ENCODE measurements around the gene SLC35G2. TPM values are rescaled to one million over a fixed set of nuclear protein-coding genes. Genes with fewer than 3 reads are reported as not detected.

SLC35G2 gene
- total and polyA plus RNA-seq, 2 donors (not counting 3 experiments of a cell fraction or from before 2014, with no cell fraction given), result 19.4 to 23.9 TPM

GRCh38 chr3:136844724-136845123 lies 25.8 kb downstream of the SLC35G2 start:
- Histone ChIP-seq H3K36me3 (ENCODE audit: control insufficient read depth in 2 of 2, extremely low read depth in 1 of 2, insufficient read depth in 2 of 2, low read length in 2 of 2) (no peaks in the 10 kb centered on the region), H3K9ac (replicated peaks; ENCODE audit: extremely low read depth, insufficient read depth, low read length) (no peak overlapping the region), H2AFZ (ENCODE audit: low read depth, low read length) (no peak overlapping the region), H3K27me3 (ENCODE audit: control insufficient read depth in 2 of 2, insufficient read depth in 2 of 2, low read length in 2 of 2) (no peaks in the 10 kb centered on the region), H3K79me2 (ENCODE audit: control insufficient read depth, insufficient read depth, low read length) (peaks cover 31% of the 10 kb centered on the region), H3K9me3 (replicated peaks; ENCODE audit: control insufficient read depth, insufficient read depth, low read length) (no peaks in the 10 kb centered on the region), H4K20me1 (replicated peaks; ENCODE audit: control insufficient read depth, extremely low read depth, insufficient read depth, low read length) (no peaks in the 10 kb centered on the region), H3K4me2 (ENCODE audit: insufficient read depth, low read length) (no peak overlapping the region), H3K4me1 (ENCODE audit: control insufficient read depth, extremely low read depth, insufficient read depth, low read length) (peaks cover 12% of the 10 kb centered on the region), H3K27ac (ENCODE audit: insufficient read depth, low read depth, low read length) (peak overlapping the region; percentile 28), H3K9me1 (replicated peaks; ENCODE audit: control insufficient read depth, extremely low read depth, insufficient read depth, low read length) (no peaks in the 10 kb centered on the region), H3K4me3 (replicated peaks in 1 of 3; ENCODE audit: insufficient read depth in 1 of 3, low read depth in 1 of 3, low read length in 3 of 3) (no peak overlapping the region)
- dilution Hi-C loops (cut with MboI; ENCODE audit: extremely low pct_ligation_motif_present, low sequenced_read_pairs) (no loop called here), intact Hi-C loops (cut with micrococcal nuclease) (no loop called here)
- FAIRE-seq, result peak; percentile 58
- no TSS peak for BruUV-seq (replicated peaks)
- TF ChIP-seq POLR2A (IDR thresholded peaks at IDR 0.05; ENCODE audit: low read depth, low read length) (no peak), MYC (IDR thresholded peaks at IDR 0.05; ENCODE audit: low read depth, low read length) (no peak), JUN (IDR thresholded peaks at IDR 0.05; ENCODE audit: borderline replicate concordance, insufficient read depth, insufficient read length, low read depth) (peak; percentile 23), GATA2 (IDR thresholded peaks at IDR 0.05; ENCODE audit: insufficient read depth, insufficient read length, low read depth, low read length) (no peak), FOS (IDR thresholded peaks at IDR 0.05; ENCODE audit: borderline replicate concordance, insufficient read depth, low read length) (no peak)
- TF ChIP-seq, protein P1, sequence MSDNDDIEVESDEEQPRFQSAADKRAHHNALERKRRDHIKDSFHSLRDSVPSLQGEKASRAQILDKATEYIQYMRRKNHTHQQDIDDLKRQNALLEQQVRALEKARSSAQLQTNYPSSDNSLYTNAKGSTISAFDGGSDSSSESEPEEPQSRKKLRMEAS (IDR thresholded peaks at IDR 0.05; ENCODE audit: insufficient read depth, insufficient read length), result no peak
- ChIA-PET POLR2A (interaction anchor here (1.6 kb wide), 1 partner anchor 17 kb away, joined by 4 read pairs; the partner anchor contains the start of gene NCK1), CTCF (interaction anchor here (0.7 to 2.0 kb wide), 5 partner anchors 15 to 169 kb away, joined by 3 to 8 read pairs (median 3); partner anchors contain the start of gene NCK1)
- peak; percentile 47 for DNase-seq (ENCODE audit: low read depth, low spot score)

DNA sequence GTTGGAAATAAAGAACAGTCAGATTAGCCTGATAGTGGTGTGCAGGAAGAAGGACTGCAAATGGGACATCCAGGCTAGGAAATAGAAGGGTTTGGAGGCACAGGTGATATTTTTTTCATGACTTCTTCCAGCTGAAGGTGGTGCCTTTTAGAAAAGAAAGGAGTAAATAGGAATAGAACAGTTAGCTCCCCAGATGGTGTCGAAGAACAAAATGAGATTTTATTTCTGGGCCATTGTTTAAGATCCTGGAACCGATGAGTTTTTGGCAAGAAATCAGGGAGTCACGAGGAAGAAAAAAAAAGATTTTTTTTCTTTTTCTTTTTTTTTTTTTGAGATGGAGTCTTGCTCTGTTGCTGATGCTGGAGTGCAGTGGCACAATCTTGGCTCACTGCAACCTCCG lies 33.3 kb downstream of the SLC35G2 start:
- dilution Hi-C loops (cut with MboI; ENCODE audit: extremely low pct_ligation_motif_present, low sequenced_read_pairs), result no loop called here

More for the DNA sequence above, 33.3 kb downstream of the SLC35G2 start:
- DNase-seq (ENCODE audit: low read depth, low spot score) (no peak), FAIRE-seq (peak; percentile 26)
- H3K9me3 ChIP-seq (replicated peaks; ENCODE audit: control insufficient read depth, insufficient read depth, low read length), result no peaks in the 10 kb centered on the region
- H3K27ac ChIP-seq (ENCODE audit: insufficient read depth, low read depth, low read length), result peak overlapping the region; percentile 14
- peaks cover 4 to 6% of the 10 kb centered on the region in 2 experiments for H3K36me3 ChIP-seq (ENCODE audit: control insufficient read depth in 2 of 2, extremely low read depth in 1 of 2, insufficient read depth in 2 of 2, low read length in 2 of 2)
- no peaks in the 10 kb centered on the region for H3K9me1 ChIP-seq (replicated peaks; ENCODE audit: control insufficient read depth, extremely low read depth, insufficient read depth, low read length)
- H3K9ac ChIP-seq (replicated peaks; ENCODE audit: extremely low read depth, insufficient read depth, low read length), result no peak overlapping the region
- intact Hi-C loops (cut with micrococcal nuclease), result no loop called here
- no peaks in the 10 kb centered on the region for H4K20me1 ChIP-seq (replicated peaks; ENCODE audit: control insufficient read depth, extremely low read depth, insufficient read depth, low read length)
- H3K4me1 ChIP-seq (ENCODE audit: control insufficient read depth, extremely low read depth, insufficient read depth, low read length), result no peaks in the 10 kb centered on the region
- TF ChIP-seq POLR2AphosphoS5 (IDR thresholded peaks at IDR 0.05; ENCODE audit: insufficient read depth, low read depth, low read length), result no peak
- no peak for TF ChIP-seq MYC (IDR thresholded peaks at IDR 0.05; ENCODE audit: low read depth, low read length)
- no peak for TF ChIP-seq POLR2A (IDR thresholded peaks at IDR 0.05; ENCODE audit: low read depth, low read length)
- TF ChIP-seq, protein P1 (IDR thresholded peaks at IDR 0.05; ENCODE audit: insufficient read depth, insufficient read length), result no peak
- TF ChIP-seq, protein P2, sequence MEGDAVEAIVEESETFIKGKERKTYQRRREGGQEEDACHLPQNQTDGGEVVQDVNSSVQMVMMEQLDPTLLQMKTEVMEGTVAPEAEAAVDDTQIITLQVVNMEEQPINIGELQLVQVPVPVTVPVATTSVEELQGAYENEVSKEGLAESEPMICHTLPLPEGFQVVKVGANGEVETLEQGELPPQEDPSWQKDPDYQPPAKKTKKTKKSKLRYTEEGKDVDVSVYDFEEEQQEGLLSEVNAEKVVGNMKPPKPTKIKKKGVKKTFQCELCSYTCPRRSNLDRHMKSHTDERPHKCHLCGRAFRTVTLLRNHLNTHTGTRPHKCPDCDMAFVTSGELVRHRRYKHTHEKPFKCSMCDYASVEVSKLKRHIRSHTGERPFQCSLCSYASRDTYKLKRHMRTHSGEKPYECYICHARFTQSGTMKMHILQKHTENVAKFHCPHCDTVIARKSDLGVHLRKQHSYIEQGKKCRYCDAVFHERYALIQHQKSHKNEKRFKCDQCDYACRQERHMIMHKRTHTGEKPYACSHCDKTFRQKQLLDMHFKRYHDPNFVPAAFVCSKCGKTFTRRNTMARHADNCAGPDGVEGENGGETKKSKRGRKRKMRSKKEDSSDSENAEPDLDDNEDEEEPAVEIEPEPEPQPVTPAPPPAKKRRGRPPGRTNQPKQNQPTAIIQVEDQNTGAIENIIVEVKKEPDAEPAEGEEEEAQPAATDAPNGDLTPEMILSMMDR (IDR thresholded peaks at IDR 0.05; ENCODE audit: extremely low read depth in 1 of 2, insufficient read depth in 1 of 2, low read depth in 1 of 2, low read length in 2 of 2), result no peak
- TF ChIP-seq GATA2 (IDR thresholded peaks at IDR 0.05; ENCODE audit: insufficient read depth, insufficient read length, low read depth, low read length), result no peak
- no peak for TF ChIP-seq EZH2 (IDR thresholded peaks at IDR 0.05; ENCODE audit: borderline replicate concordance, low read depth, low read length, severe bottlenecking)
- no peak for TF ChIP-seq FOS (IDR thresholded peaks at IDR 0.05; ENCODE audit: borderline replicate concordance, insufficient read depth, low read length)
- H3K4me2 ChIP-seq (ENCODE audit: insufficient read depth, low read length), result no peak overlapping the region
- H3K4me3 ChIP-seq (replicated peaks in 1 of 3; ENCODE audit: insufficient read depth in 1 of 3, low read depth in 1 of 3, low read length in 3 of 3), result no peak overlapping the region
- peaks cover 19% of the 10 kb centered on the region for H3K79me2 ChIP-seq (ENCODE audit: control insufficient read depth, insufficient read depth, low read length)
- no TSS peak for BruUV-seq (replicated peaks)
- POLR2A ChIA-PET, result interaction anchor here (1.0 kb wide), 1 partner anchor 10 kb away, joined by 7 read pairs; the partner anchor contains the start of gene NCK1
- no peaks in the 10 kb centered on the region for H3K27me3 ChIP-seq (ENCODE audit: control insufficient read depth in 2 of 2, insufficient read depth in 2 of 2, low read length in 2 of 2)
- CTCF ChIA-PET, result interaction anchor here (0.9 to 3.9 kb wide), 7 partner anchors 9 to 161 kb away, joined by 3 to 21 read pairs (median 6); partner anchors contain the start of genes NCK1 and STAG1
- H2AFZ ChIP-seq (ENCODE audit: low read depth, low read length), result no peak overlapping the region

Measured in endothelial cell of umbilical vein (primary cell).